HepG2 (cell line): ENCODE data around the gene TP53I3. TPM values are rescaled to one million over a fixed set of nuclear protein-coding genes. Genes with fewer than 3 reads are reported as not detected.

Source experiments
- ARID2 ChIP-seq: sonication (generic); formaldehyde crosslinking; IDR thresholded peaks from 2 replicates; pipeline ENCODE4 v1.8.1; 2022; ENCODE audit warnings: mild to moderate bottlenecking, missing genetic modification reagents, borderline replicate concordance
- CBFB ChIP-seq: sonication (generic); formaldehyde crosslinking; IDR thresholded peaks from 2 replicates; pipeline ENCODE4 v1.4.0; 2020; ENCODE audit warnings: missing genetic modification reagents
- GZF1 ChIP-seq: sonication (generic); formaldehyde crosslinking; IDR thresholded peaks from 2 replicates; pipeline ENCODE4 v1.5.1; 2020; ENCODE audit warnings: mild to moderate bottlenecking, missing genetic modification reagents
- HMGA1 ChIP-seq: sonication (generic); formaldehyde crosslinking; conservative IDR thresholded peaks from 2 replicates; pipeline ENCODE4 v1.4.0; 2020; ENCODE audit warnings: missing genetic modification reagents
- KLF13 ChIP-seq: sonication (generic); formaldehyde crosslinking; IDR thresholded peaks from 2 replicates; pipeline ENCODE4 v1.4.0; 2020; ENCODE audit warnings: mild to moderate bottlenecking, missing genetic modification reagents
- KMT2B ChIP-seq: IDR thresholded peaks from 2 replicates; pipeline ENCODE4 v1.6.1; 2016; ENCODE audit warnings: missing genetic modification reagents, missing compliant biosample characterization
- MYC ChIP-seq: sonication (generic); formaldehyde crosslinking; IDR thresholded peaks from 2 replicates; pipeline ENCODE4 v1.9.0; 2021; ENCODE audit warnings: missing genetic modification reagents, borderline replicate concordance
- RARG ChIP-seq: sonication (generic); formaldehyde crosslinking; IDR thresholded peaks from 2 replicates; pipeline ENCODE4 v1.4.0; 2020; ENCODE audit warnings: low read depth, mild to moderate bottlenecking, missing genetic modification reagents
- SCMH1 ChIP-seq: sonication (generic); formaldehyde crosslinking; IDR thresholded peaks from 2 replicates; pipeline ENCODE4 v1.9.0; 2021; ENCODE audit warnings: missing genetic modification reagents, mild to moderate bottlenecking, borderline replicate concordance
- ZFY ChIP-seq: sonication (generic); formaldehyde crosslinking; IDR thresholded peaks from 2 replicates; pipeline ENCODE4 v1.4.0; 2020; ENCODE audit warnings: missing genetic modification reagents
- ZNF329 ChIP-seq: sonication (generic); formaldehyde crosslinking; IDR thresholded peaks from 2 replicates; pipeline ENCODE4 v1.9.0; 2021; ENCODE audit warnings: low read depth, mild to moderate bottlenecking, missing genetic modification reagents
- ZNF383 ChIP-seq: sonication (generic); formaldehyde crosslinking; IDR thresholded peaks from 2 replicates; pipeline ENCODE4 v1.4.0; 2020; ENCODE audit warnings: missing genetic modification reagents, mild to moderate bottlenecking, borderline replicate concordance
- ZNF703 ChIP-seq: sonication (generic); formaldehyde crosslinking; IDR thresholded peaks from 2 replicates; pipeline ENCODE4 v1.5.1; 2020; ENCODE audit warnings: missing genetic modification reagents, mild to moderate bottlenecking, moderate library complexity, borderline replicate concordance
- ZNF790 ChIP-seq: sonication (generic); formaldehyde crosslinking; IDR thresholded peaks from 2 replicates; pipeline ENCODE4 v1.8.0; 2022; ENCODE audit warnings: missing genetic modification reagents, mild to moderate bottlenecking, borderline replicate concordance
- polyA plus RNA-seq, 8 experiments: library from polyadenylated mRNA; depleted of rRNA in 3 of 8; stranded (reverse) in 7 of 8; unstranded in 1 of 8; fragments of >200 nt; fragmentation: Illumina TruSeq in 4 of 8; extraction: Trizol in 4 of 8; gene quantifications; 2 replicates each; pipeline versions ENCODE4 v1.2.1 to v1.2.3, GENCODE V29; 2011 to 2016; ENCODE audit warnings: low read depth in 4 of 8, missing spikeins in 1 of 8, mixed read lengths in 1 of 8; ENCODE audit not compliant: insufficient read depth in 1 of 8
- total RNA-seq, 5 experiments: library from RNA; depleted of rRNA; stranded (reverse); fragments of >200 nt; fragmentation: Illumina TruSeq; extraction: Trizol; gene quantifications; 2 replicates each; pipeline ENCODE4 v1.2.3, GENCODE V29; 2016; ENCODE audit warnings: low read depth in 1 of 5
- TF ChIP-seq, protein P1 (sequence below): sonication (generic); formaldehyde crosslinking; IDR thresholded peaks from 2 replicates; pipeline ENCODE4 v1.4.0; 2020; ENCODE audit warnings: mild to moderate bottlenecking, low read depth, missing genetic modification reagents
- TF ChIP-seq, protein P2 (sequence below): sonication (generic); formaldehyde crosslinking; IDR thresholded peaks from 2 replicates; pipeline ENCODE4 v1.5.0; 2020; ENCODE audit warnings: mild to moderate bottlenecking, missing genetic modification reagents
- TF ChIP-seq, protein P3 (sequence below): sonication (generic); formaldehyde crosslinking; IDR thresholded peaks from 2 replicates; pipeline ENCODE4 v1.9.0; 2021; ENCODE audit warnings: missing genetic modification reagents, borderline replicate concordance
- TF ChIP-seq, protein P4 (sequence below): sonication (generic); formaldehyde crosslinking; IDR thresholded peaks from 2 replicates; pipeline ENCODE4 v1.8.1; 2023; ENCODE audit warnings: mild to moderate bottlenecking, inconsistent platforms, moderate library complexity, missing genetic modification reagents, borderline replicate concordance
- TF ChIP-seq, protein P5 (sequence below): IDR thresholded peaks from 2 replicates; pipeline ENCODE4 v1.6.1; 2018; ENCODE audit warnings: missing genetic modification reagents
- TF ChIP-seq, protein P6 (sequence below): sonication (generic); formaldehyde crosslinking; IDR thresholded peaks from 2 replicates; pipeline ENCODE4 v1.4.0; 2020; ENCODE audit warnings: mild to moderate bottlenecking, missing genetic modification reagents

TP53I3 gene
- total and polyA plus RNA-seq, 2 of the 13 experiments (the other 11 are each of a cell fraction or from before 2014, with no cell fraction given) = 25.0 to 44.1 TPM

DNA sequence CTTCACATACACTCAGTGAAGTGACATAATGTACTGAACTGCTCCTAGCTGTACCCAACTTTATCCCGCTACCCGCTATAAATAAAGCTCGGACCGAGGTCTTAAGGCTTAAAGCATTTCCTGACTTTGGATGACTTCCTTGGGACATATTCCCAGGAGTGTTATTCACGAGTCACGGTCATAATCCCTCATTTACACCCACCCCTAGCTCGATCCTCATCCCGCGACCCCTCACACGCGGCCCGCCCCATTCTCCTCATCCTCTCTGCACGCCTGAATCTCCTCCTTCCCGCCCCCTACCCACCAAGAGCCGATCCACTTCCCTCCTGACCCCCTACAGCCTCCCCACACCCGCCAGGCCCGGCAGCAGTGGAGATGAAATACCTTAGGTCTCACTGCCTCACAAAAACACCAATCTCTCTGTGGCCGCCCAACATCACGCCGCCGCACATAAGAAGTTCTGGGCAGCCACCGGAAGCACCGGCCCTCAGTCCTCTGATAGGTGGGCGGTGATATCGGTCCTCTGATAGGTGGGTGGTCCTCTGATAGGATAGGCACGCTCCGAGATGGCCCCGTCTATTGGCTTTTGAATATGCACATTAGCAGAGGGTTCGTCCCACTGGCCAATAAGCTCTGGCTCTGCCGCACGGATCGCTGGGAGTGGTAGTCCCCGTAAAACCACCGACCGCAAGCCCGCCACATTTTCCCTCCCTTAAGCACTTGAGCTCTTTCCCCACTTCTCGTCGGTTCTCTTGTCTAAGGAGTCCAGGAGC is 37.5 kb downstream of the TP53I3 start, which contains the start of gene WDCP (continued):
- TF ChIP-seq, protein P1, sequence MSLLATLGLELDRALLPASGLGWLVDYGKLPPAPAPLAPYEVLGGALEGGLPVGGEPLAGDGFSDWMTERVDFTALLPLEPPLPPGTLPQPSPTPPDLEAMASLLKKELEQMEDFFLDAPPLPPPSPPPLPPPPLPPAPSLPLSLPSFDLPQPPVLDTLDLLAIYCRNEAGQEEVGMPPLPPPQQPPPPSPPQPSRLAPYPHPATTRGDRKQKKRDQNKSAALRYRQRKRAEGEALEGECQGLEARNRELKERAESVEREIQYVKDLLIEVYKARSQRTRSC (CRISPR knock-in tag) = no peak
- TF ChIP-seq ZNF329 (CRISPR knock-in tag) (no peak), ZNF383 (CRISPR knock-in tag) (no peak; the same call in 1 of the 2 replicates), SCMH1 (CRISPR knock-in tag) (no peak), ZFY (CRISPR knock-in tag) (peak; percentile 85), ARID2 (CRISPR knock-in tag) (peak; percentile 58; the same call in 1 of the 2 replicates), ZNF790 (CRISPR knock-in tag) (0 out of 2 replicates have a peak, but pooled peaks have one; percentile 57), HMGA1 (CRISPR knock-in tag) (no peak), ZNF703 (CRISPR knock-in tag) (no peak), GZF1 (CRISPR knock-in tag) (no peak), KMT2B (CRISPR knock-in tag) (peak; percentile 58; the same call in 1 of the 2 replicates), MYC (CRISPR knock-in tag) (peak; percentile 66; the same call in 1 of the 2 replicates), KLF13 (CRISPR knock-in tag) (no peak), CBFB (CRISPR knock-in tag) (peak; percentile 80; the same call in 1 of the 2 replicates), RARG (CRISPR knock-in tag) (no peak)
- TF ChIP-seq, protein P2, sequence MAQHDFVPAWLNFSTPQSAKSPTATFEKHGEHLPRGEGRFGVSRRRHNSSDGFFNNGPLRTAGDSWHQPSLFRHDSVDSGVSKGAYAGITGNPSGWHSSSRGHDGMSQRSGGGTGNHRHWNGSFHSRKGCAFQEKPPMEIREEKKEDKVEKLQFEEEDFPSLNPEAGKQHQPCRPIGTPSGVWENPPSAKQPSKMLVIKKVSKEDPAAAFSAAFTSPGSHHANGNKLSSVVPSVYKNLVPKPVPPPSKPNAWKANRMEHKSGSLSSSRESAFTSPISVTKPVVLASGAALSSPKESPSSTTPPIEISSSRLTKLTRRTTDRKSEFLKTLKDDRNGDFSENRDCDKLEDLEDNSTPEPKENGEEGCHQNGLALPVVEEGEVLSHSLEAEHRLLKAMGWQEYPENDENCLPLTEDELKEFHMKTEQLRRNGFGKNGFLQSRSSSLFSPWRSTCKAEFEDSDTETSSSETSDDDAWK (CRISPR knock-in tag) = no peak
- TF ChIP-seq, protein P3, sequence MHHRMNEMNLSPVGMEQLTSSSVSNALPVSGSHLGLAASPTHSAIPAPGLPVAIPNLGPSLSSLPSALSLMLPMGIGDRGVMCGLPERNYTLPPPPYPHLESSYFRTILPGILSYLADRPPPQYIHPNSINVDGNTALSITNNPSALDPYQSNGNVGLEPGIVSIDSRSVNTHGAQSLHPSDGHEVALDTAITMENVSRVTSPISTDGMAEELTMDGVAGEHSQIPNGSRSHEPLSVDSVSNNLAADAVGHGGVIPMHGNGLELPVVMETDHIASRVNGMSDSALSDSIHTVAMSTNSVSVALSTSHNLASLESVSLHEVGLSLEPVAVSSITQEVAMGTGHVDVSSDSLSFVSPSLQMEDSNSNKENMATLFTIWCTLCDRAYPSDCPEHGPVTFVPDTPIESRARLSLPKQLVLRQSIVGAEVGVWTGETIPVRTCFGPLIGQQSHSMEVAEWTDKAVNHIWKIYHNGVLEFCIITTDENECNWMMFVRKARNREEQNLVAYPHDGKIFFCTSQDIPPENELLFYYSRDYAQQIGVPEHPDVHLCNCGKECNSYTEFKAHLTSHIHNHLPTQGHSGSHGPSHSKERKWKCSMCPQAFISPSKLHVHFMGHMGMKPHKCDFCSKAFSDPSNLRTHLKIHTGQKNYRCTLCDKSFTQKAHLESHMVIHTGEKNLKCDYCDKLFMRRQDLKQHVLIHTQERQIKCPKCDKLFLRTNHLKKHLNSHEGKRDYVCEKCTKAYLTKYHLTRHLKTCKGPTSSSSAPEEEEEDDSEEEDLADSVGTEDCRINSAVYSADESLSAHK (CRISPR knock-in tag) = no peak
- TF ChIP-seq, protein P4, sequence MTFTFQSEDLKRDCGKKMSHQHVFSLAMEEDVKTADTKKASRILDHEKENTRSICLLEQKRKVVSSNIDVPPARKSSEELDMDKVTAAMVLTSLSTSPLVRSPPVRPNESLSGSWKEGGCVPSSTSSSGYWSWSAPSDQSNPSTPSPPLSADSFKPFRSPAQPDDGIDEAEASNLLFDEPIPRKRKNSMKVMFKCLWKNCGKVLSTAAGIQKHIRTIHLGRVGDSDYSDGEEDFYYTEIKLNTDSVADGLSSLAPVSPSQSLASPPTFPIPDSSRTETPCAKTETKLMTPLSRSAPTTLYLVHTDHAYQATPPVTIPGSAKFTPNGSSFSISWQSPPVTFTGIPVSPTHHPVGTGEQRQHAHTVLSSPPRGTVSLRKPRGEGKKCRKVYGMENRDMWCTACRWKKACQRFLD (CRISPR knock-in tag) = peak; percentile 79; the same call in 1 of the 2 replicates
- TF ChIP-seq, protein P5, sequence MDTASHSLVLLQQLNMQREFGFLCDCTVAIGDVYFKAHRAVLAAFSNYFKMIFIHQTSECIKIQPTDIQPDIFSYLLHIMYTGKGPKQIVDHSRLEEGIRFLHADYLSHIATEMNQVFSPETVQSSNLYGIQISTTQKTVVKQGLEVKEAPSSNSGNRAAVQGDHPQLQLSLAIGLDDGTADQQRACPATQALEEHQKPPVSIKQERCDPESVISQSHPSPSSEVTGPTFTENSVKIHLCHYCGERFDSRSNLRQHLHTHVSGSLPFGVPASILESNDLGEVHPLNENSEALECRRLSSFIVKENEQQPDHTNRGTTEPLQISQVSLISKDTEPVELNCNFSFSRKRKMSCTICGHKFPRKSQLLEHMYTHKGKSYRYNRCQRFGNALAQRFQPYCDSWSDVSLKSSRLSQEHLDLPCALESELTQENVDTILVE (CRISPR knock-in tag) = no peak
- TF ChIP-seq, protein P6, sequence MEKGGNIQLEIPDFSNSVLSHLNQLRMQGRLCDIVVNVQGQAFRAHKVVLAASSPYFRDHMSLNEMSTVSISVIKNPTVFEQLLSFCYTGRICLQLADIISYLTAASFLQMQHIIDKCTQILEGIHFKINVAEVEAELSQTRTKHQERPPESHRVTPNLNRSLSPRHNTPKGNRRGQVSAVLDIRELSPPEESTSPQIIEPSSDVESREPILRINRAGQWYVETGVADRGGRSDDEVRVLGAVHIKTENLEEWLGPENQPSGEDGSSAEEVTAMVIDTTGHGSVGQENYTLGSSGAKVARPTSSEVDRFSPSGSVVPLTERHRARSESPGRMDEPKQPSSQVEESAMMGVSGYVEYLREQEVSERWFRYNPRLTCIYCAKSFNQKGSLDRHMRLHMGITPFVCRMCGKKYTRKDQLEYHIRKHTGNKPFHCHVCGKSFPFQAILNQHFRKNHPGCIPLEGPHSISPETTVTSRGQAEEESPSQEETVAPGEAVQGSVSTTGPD (CRISPR knock-in tag) = no peak
